COLO668 (cell line): ENCODE data around the gene GLA.
A peak's percentile ranks its signal among the peaks of the same experiment; 100 is the strongest.

Source experiments
- DNase-seq: peaks from one replicate; lab custom pipeline; 2025; ENCODE audit not compliant: unreplicated experiment; lab: John Stamatoyannopoulos, UW

The GLA gene

DNA sequence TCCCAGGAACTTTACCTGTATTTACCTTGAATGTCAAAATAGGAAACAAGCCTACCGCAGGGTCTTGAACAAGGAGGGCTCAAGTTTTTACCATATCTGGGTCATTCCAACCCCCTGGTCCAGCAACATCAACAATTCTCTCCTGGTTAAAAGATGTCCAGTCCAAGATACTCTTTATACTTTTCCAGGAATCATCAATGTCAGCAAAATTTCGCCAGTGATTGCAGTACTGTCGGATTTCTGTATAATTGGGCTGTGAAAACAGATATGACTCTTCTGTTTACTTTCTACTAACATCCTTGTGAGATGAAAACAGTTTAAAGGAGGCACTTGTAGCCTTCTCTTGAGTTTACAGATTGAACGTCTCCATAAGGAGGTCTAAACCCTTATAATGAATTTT lies 9.0 kb downstream of the GLA start:
- DNase-seq, result no peak

DNA sequence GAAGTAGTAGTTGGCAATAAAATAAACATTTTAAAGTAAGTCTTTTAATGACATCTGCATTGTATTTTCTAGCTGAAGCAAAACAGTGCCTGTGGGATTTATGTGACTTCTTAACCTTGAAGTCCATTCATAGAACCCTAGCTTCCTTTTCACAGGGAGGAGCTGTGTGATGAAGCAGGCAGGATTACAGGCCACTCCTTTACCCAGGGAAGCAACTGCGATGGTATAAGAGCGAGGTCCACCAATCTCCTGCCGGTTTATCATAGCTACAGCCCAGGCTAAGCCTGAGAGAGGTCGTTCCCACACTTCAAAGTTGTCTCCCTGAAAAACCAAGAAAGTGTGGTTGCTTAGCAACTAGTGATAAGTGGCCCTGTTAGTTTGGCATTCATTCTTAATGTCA lies 9.9 kb downstream of the GLA start:
- no peak for DNase-seq

GRCh38 chrX:101395789-101396188 lies 11.9 kb downstream of the GLA start:
- DNase-seq, result no peak

- DNase-seq, result no peak
Observed at GRCh38 chrX:101394372-101394771, 13.4 kb downstream of the GLA start.

DNA sequence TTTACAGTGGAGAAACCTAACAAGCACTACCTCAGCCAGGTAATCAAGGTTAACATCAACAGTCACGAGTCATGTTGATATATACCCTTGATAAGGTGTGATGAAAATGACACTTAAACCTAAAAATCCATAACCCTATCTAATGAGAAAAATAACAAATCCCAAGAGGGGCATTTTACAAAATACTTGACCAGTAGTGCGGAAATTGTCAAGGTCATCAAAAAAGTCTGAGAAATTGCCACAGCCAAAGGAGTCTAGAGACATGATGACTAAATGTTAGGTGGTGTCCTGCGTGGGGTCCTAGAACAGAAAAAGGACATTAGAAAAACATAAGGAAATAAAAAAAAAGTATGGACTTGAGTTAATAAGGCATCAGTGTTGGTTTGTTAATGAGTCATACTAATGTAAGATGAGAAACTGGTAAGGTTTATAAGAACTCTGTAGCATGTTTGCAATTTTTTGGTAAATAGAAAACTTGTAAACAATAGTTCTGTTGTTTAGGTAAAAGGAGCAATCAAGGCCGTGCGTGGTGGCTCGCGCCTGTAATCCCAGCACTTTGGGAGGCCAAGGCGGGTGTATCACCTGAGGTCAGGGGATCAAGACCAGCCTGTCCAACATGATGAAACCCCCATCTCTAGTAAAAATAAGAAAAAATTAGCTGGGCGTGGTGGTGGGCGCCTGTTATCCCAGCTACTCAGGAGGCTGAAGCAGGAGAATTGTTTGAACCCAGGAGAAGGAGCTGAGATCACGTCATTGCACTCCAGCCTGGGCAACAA lies 14.0 kb downstream of the GLA start:
- DNase-seq, result no peak

- DNase-seq, result no peak
Observed at GRCh38 chrX:101391831-101392230, 15.9 kb downstream of the GLA start.

DNA sequence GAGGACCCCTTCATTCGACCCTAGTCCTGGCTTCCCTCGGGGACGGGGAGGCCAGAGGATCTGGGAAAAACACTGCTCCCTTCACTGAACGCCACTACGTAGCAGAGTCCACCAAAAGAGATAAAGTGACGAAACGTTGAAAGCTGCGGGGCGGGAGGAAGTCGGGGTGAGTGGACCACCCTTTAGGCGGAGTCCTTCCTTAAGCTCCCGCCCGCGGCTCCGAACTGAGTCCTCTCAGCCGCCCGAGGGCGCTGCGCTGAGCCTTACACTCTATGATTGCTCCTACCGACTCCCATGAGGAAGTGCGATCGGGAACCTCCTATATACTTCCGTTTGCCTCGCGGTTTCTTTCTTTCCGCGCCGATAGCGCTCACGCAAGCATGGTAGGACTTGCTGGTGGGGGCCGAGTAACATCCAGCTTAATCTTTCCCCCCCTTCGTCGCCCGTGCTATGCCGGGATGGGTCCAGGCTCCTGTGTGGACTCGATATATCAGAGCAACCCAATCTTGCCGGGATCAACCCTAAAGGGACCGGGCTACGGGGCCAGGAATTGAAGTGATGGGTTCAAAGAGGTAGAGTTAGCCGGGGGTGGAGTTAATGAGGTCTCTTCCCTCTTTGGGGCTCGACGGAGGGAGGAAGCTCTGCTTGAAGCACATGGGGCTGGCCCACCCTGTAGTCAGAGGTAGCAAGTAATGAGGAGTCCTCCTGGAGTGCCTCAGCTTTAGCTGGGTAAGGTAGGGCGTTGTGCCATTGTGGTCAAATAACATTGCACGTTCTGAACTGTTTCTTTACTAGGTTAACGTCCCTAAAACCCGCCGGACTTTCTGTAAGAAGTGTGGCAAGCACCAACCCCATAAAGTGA lies 16.8 kb downstream of the GLA start, which contains the start of gene RPL36A:
Gene RPL36A, plus strand, starts transcription at position 348 of the 862 bp plus-strand sequence. Its CDS starts 33 bp downstream, at position 381.
- peak; percentile 89 for DNase-seq

GRCh38 chrX:101388604-101389003 lies 19.1 kb downstream of the GLA start:
- DNase-seq, result no peak

DNA sequence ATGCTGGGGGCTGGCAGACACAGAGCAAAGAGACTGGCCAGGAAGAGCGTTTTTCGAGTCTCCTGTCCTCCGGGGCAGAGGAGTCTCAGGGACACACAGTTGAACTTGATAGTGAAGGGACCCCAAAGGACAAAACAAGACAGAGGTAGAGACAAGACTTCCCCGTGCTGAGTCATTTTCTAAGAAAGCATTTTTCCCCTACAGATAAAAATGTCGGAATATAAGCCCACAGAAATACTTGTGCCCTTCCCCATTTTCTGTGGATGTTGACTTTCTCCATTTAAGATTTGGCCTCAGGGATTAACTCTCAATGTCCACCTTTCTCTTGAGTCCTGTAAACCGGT lies 21.2 kb downstream of the GLA start:
- DNase-seq, result no peak

DNA sequence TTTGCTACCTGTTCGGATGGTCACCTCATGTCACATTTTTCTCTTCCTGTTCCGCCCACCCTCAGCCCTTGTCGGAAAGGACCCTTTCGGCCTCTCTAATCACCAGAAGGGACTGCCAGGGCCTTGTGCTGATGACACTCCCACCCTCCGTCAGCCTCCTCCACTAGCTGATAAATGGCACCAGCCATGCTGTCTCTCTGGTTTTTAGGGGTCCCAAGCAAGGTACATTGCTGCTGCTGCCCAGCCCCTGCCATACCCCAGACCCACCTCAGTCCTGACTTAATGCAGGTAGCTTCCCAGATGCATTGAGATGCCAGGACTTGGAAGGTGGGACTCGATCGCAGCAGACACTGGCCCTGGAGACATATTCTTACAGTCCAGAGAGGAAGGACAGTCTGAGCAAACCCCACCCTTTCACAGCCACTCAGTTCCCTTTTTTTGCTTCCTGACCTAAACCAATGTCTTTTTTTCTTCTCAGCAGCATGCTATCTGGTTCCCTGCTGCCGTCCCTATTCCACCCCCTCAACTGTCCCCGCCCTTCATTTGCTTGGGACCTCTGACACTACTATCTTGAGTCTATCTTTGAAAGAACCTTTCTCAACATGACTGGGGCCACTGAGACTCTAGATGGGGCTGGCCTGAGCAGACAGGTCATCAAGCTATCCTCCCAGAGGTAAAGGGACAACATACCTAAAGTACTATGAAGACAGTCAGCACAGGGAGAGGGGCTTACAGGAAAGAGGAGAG lies 21.8 kb downstream of the GLA start, which contains the start of gene BTK:
Gene BTK, minus strand, starts transcription at position 397 of the 747 bp plus-strand sequence. CDS start 10,907 bp downstream, outside the sequence.
- no peak for DNase-seq

DNA sequence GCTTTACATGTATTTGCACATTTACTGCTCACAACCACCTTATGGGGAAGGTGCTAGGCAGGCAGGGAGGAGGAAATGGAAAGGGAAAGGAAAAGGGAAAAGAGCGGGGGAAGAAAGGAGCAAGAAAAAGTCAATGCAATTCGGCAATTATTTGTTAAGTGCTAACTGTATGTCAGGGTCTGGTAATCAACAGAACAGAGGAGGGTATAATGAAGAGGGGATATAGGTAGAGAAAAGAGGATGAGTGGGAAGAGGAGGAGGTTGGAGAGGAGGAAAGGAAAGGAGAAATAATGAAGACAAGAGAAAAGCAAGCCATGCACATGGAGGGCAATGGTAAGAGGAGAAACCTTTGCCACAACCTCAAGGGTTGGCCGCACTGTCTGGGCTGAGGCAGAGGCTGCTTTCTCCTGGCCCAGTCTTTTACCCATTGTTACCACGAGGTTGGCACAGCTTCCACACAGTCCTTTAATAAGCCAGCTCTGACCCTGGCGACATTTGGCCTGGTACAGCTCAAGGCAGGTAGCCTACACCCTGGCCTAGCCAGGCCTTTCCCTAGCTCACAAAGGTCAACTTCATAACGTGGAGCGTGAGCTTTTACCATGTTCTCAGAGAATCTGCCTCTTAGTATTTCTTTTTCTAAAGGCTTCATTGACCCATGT lies 22.6 kb downstream of the GLA start:
- DNase-seq, result no peak

- DNase-seq, result no peak
Observed at GRCh38 chrX:101383679-101384205, 24.0 kb downstream of the GLA start.

- no peak for DNase-seq
Observed at GRCh38 chrX:101377547-101377946, 30.2 kb downstream of the GLA start.

- no peak for DNase-seq
Observed at GRCh38 chrX:101370888-101371504, 36.7 kb downstream of the GLA start.

DNA sequence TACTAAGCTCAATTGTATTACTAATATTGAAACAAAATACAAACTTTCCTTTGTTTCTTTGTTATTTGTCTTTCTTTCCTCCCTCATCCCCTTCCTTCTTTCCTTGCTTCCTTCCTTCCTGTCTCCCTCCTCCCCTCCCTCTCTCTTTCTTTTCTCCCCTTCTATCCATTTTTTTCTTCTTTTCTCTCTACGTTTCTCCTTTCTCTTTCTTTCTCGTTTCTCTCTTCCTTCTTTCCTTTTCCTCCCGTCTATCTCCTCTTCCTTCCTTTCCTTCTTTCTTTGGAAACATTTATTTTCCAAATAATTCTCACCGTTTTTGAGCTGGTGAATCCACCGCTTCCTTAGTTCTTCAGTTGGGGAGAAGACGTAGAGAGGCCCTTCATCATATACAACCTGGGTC lies 38.0 kb downstream of the GLA start:
- DNase-seq, result no peak

DNA sequence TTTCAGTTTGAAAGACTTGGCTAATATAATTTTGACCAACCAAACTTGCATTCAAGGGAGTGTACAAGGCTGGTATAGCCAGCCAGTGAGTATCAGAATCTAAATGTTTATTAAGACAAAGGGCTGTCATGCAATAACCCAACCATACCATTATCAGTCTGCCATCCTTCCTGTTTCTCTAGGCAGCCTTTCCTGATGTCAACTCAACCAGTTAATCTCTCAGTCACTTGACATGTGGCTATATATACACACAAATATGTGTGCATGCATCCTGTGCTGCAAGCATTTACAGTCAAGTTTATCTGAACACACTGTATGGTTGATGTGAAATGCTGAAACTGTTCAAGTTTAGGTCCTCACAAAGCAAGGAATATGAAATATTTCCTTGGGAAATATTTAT lies 38.9 kb downstream of the GLA start:
- DNase-seq, result no peak

- no peak for DNase-seq
Observed at GRCh38 chrX:101365301-101365795, 42.4 kb downstream of the GLA start.

- no peak for DNase-seq
Observed at GRCh38 chrX:101362757-101363156, 45.0 kb downstream of the GLA start.

- DNase-seq, result no peak
Observed at GRCh38 chrX:101362116-101362515, 45.6 kb downstream of the GLA start.

DNA sequence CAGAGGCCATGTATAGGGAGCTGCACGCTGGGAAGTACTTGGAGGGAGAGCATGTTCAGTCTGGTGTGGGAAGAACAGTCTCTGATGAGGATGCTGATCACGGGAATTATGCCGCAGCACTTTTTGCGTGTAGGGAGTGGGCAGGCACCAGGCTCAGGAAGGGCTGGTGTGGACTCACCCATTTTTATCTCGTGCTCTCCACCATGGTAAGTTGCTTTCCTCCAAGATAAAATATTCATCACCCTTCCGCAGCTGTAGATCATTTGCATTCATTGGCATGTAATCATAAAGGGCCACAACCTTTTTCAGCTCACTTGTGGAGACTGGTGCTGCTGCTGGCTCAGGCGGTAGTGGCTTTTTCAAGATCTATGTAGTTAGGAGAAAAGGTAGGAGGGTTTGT lies 47.3 kb downstream of the GLA start:
- no peak for DNase-seq
